OCI-LY1 (cell line): ENCODE data around the gene LAMB2.

Experiments
- EZH2 ChIP-seq: fragments of 200-600 bp; sonication (generic), shearing (Covaris generic); IDR thresholded peaks from 2 replicates; pipeline ENCODE4 v1.8.0; 2017; ENCODE audit warnings: borderline replicate concordance, mixed run types, mild to moderate bottlenecking, antibody characterized with exemption, low read length, moderate library complexity, mixed read lengths
- TF ChIP-seq, protein P1 (sequence below): fragments of 200-600 bp; sonication (generic), shearing (Covaris generic); IDR thresholded peaks from 2 replicates; pipeline ENCODE4 v1.5.1; 2017; ENCODE audit warnings: mild to moderate bottlenecking, antibody characterized with exemption, low read length, moderate library complexity, mixed read lengths

DNA sequence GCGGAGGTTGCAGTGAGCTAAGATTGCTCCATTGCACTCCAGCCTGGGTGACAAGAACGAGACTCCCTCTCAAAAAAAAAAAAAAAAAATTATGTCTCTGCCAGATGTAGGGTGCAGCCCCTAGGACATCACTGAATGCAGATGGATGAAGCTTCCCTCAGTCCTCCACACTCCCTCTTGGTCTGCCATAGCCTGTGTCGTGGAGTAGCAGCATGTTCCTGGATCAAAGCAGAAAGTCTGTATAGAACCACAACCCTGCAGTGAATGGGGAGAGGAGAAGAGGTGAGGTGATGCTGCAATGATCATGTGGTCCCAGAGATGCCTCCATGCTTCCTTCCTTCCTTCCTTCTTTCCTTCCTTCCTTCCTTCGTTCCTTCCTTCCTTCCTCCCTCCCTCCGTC is 15.3 kb upstream of the LAMB2 start:
- TF ChIP-seq, protein P1, sequence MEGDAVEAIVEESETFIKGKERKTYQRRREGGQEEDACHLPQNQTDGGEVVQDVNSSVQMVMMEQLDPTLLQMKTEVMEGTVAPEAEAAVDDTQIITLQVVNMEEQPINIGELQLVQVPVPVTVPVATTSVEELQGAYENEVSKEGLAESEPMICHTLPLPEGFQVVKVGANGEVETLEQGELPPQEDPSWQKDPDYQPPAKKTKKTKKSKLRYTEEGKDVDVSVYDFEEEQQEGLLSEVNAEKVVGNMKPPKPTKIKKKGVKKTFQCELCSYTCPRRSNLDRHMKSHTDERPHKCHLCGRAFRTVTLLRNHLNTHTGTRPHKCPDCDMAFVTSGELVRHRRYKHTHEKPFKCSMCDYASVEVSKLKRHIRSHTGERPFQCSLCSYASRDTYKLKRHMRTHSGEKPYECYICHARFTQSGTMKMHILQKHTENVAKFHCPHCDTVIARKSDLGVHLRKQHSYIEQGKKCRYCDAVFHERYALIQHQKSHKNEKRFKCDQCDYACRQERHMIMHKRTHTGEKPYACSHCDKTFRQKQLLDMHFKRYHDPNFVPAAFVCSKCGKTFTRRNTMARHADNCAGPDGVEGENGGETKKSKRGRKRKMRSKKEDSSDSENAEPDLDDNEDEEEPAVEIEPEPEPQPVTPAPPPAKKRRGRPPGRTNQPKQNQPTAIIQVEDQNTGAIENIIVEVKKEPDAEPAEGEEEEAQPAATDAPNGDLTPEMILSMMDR: no peak
- TF ChIP-seq EZH2: no peak
